Measurements from ENCODE around the gene PRR15L.
"Not testable (repeated sequence)": the region's sequence is repeated elsewhere in the genome, so short reads cannot be mapped to it uniquely, and the experiment has no call there.

The PRR15L gene

DNA sequence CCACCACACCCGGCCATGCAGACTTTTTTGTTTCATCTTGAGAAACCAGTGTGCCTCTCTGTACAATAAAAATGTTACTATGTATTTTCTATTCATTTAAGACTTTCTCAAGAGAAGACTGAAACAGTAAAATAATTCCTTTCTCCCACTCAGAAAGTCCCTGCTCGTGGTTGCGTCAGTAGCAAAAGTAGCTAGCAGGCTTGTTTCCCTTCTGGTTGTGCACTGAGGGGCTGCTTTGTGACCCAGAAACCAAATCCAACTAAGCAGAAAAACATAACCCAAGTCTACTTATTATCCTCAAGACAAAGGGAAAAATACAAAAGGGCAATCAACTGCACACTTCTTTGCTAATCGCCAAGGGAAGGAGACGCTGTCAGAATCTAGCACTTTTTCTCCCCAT lies 19.7 kb downstream of the PRR15L start:
- no peak for DNase-seq

DNA sequence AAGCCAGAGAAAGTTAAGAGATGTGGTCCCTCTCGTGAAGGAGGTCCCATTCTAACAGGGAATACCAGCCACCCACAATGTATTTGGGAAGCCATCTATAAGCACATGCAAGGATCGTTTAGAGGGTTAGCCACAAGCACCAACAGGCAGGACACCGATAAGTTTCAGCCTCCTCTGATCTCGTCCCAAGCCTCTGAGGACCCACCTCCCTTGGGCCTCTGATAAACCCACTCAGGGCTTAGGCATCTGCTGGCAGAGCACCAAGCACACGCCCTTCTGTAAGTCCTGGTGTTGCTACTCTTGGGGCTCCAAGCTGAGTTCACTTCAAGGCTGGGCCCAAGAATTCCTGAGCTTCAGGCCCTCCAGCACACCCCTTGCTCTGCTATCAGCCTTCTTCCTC lies 21.7 kb downstream of the PRR15L start:
- Histone ChIP-seq H3K4me3 (ENCODE audit: low read depth, low read length) (no peak overlapping the region), H4K91ac (ENCODE audit: low read depth, low read length) (no peak overlapping the region), H3K36me3 (ENCODE audit: control insufficient read depth in 1 of 2, insufficient read depth in 2 of 2, low read length in 2 of 2) (no peaks in the 10 kb centered on the region), H4K12ac (ENCODE audit: low read depth, low read length) (no peak overlapping the region), H3K9ac (ENCODE audit: low read length) (no peak overlapping the region), H2BK120ac (ENCODE audit: insufficient read depth, low read length, poor library complexity) (no peak overlapping the region), H3K18ac (ENCODE audit: low read length) (no peak overlapping the region), H2BK12ac (ENCODE audit: low read length) (no peak overlapping the region), H3K4ac (ENCODE audit: low read depth, low read length) (no peak overlapping the region), H2AFZ (ENCODE audit: insufficient read depth, low read length, poor library complexity) (no peak overlapping the region), H4K8ac (ENCODE audit: low read depth, low read length) (no peak overlapping the region), H3K27ac (ENCODE audit: low read depth, low read length) (no peak overlapping the region), H3K23ac (ENCODE audit: low read length) (no peak overlapping the region), H3K4me1 (ENCODE audit: control insufficient read depth in 1 of 2, insufficient read depth in 2 of 2, low read length in 2 of 2) (no peaks in the 10 kb centered on the region), H3K27me3 (ENCODE audit: insufficient read depth, low read length) (no peaks in the 10 kb centered on the region), H3K79me1 (ENCODE audit: low read length) (no peaks in the 10 kb centered on the region), H3K79me2 (ENCODE audit: control insufficient read depth, insufficient read depth, low read length, poor library complexity) (no peaks in the 10 kb centered on the region), H2BK5ac (ENCODE audit: low read depth, low read length, poor library complexity) (no peak overlapping the region), H3K9me3 (ENCODE audit: insufficient read depth, low read depth, low read length) (peaks cover 3% of the 10 kb centered on the region), H3K4me2 (ENCODE audit: low read length) (no peak overlapping the region), H3K14ac (ENCODE audit: low read length) (no peak overlapping the region), H2AK5ac (ENCODE audit: low read length) (no peak overlapping the region)
- no peak for DNase-seq
- WGBS (ENCODE audit: extremely low coverage, insufficient coverage, insufficient read length): no CpG with 5 or more reads among the region's 5 CpGs

More for the DNA sequence above, 19.7 kb downstream of the PRR15L start:
- no peak overlapping the region for H3K23ac ChIP-seq (ENCODE audit: low read length)
- no peaks in the 10 kb centered on the region for H3K27me3 ChIP-seq (ENCODE audit: insufficient read depth, low read length)
- H3K9me3 ChIP-seq (ENCODE audit: insufficient read depth, low read depth, low read length): peaks cover 3% of the 10 kb centered on the region
- no peak overlapping the region for H4K12ac ChIP-seq (ENCODE audit: low read depth, low read length)
- WGBS (ENCODE audit: extremely low coverage, insufficient coverage, insufficient read length): no CpG with 5 or more reads among the region's 5 CpGs
- no peak overlapping the region for H4K8ac ChIP-seq (ENCODE audit: low read depth, low read length)
- no peaks in the 10 kb centered on the region for H3K36me3 ChIP-seq (ENCODE audit: control insufficient read depth in 1 of 2, insufficient read depth in 2 of 2, low read length in 2 of 2)
- no peak overlapping the region for H2AK5ac ChIP-seq (ENCODE audit: low read length)
- H3K4ac ChIP-seq (ENCODE audit: low read depth, low read length): no peak overlapping the region
- no peak overlapping the region for H2BK120ac ChIP-seq (ENCODE audit: insufficient read depth, low read length, poor library complexity)
- no peak overlapping the region for H3K4me2 ChIP-seq (ENCODE audit: low read length)
- no peak overlapping the region for H2BK12ac ChIP-seq (ENCODE audit: low read length)
- H2AFZ ChIP-seq (ENCODE audit: insufficient read depth, low read length, poor library complexity): no peak overlapping the region
- no peak overlapping the region for H3K14ac ChIP-seq (ENCODE audit: low read length)
- H3K4me3 ChIP-seq (ENCODE audit: low read depth, low read length): no peak overlapping the region
- no peaks in the 10 kb centered on the region for H3K79me2 ChIP-seq (ENCODE audit: control insufficient read depth, insufficient read depth, low read length, poor library complexity)
- no peak overlapping the region for H3K27ac ChIP-seq (ENCODE audit: low read depth, low read length)
- H3K9ac ChIP-seq (ENCODE audit: low read length): no peak overlapping the region
- H2BK5ac ChIP-seq (ENCODE audit: low read depth, low read length, poor library complexity): no peak overlapping the region
- peaks cover 3% of the 10 kb centered on the region for H3K79me1 ChIP-seq (ENCODE audit: low read length)
- no peak overlapping the region for H4K91ac ChIP-seq (ENCODE audit: low read depth, low read length)
- H3K4me1 ChIP-seq (ENCODE audit: control insufficient read depth in 1 of 2, insufficient read depth in 2 of 2, low read length in 2 of 2): peaks cover 0 to 8% of the 10 kb centered on the region in 2 experiments
- H3K18ac ChIP-seq (ENCODE audit: low read length): no peak overlapping the region

- H2AK5ac ChIP-seq (ENCODE audit: low read length); H3K4me3 ChIP-seq (ENCODE audit: low read depth, low read length); H3K4me1 ChIP-seq (ENCODE audit: control insufficient read depth in 1 of 2, insufficient read depth in 2 of 2, low read length in 2 of 2); H2BK12ac ChIP-seq (ENCODE audit: low read length); H3K27ac ChIP-seq (ENCODE audit: low read depth, low read length); H3K4me2 ChIP-seq (ENCODE audit: low read length); H3K18ac ChIP-seq (ENCODE audit: low read length); H4K12ac ChIP-seq (ENCODE audit: low read depth, low read length); DNase-seq; H2BK120ac ChIP-seq (ENCODE audit: insufficient read depth, low read length, poor library complexity); H3K36me3 ChIP-seq (ENCODE audit: control insufficient read depth in 1 of 2, insufficient read depth in 2 of 2, low read length in 2 of 2); H3K14ac ChIP-seq (ENCODE audit: low read length); H3K79me1 ChIP-seq (ENCODE audit: low read length); H3K9ac ChIP-seq (ENCODE audit: low read length); H3K79me2 ChIP-seq (ENCODE audit: control insufficient read depth, insufficient read depth, low read length, poor library complexity); H4K91ac ChIP-seq (ENCODE audit: low read depth, low read length); H2AFZ ChIP-seq (ENCODE audit: insufficient read depth, low read length, poor library complexity); H3K4ac ChIP-seq (ENCODE audit: low read depth, low read length); H3K27me3 ChIP-seq (ENCODE audit: insufficient read depth, low read length); H3K9me3 ChIP-seq (ENCODE audit: insufficient read depth, low read depth, low read length); H3K23ac ChIP-seq (ENCODE audit: low read length); H2BK5ac ChIP-seq (ENCODE audit: low read depth, low read length, poor library complexity); H4K8ac ChIP-seq (ENCODE audit: low read depth, low read length): not testable (repeated sequence)
- WGBS (ENCODE audit: extremely low coverage, insufficient coverage, insufficient read length): no CpG with 5 or more reads among the region's 3 CpGs
Measured at GRCh38 chr17:47935468-47935867, 22.2 kb downstream of the PRR15L start.

GRCh38 chr17:47934856-47935255 lies 22.8 kb downstream of the PRR15L start:
- Histone ChIP-seq H3K27ac (ENCODE audit: low read depth, low read length) (no peak overlapping the region), H3K14ac (ENCODE audit: low read length) (no peak overlapping the region), H3K18ac (ENCODE audit: low read length) (no peak overlapping the region), H3K4ac (ENCODE audit: low read depth, low read length) (no peak overlapping the region), H3K79me1 (ENCODE audit: low read length) (no peaks in the 10 kb centered on the region), H3K4me3 (ENCODE audit: low read depth, low read length) (no peak overlapping the region), H3K9ac (ENCODE audit: low read length) (no peak overlapping the region), H3K23ac (ENCODE audit: low read length) (no peak overlapping the region), H3K4me2 (ENCODE audit: low read length) (no peak overlapping the region), H2BK5ac (ENCODE audit: low read depth, low read length, poor library complexity) (no peak overlapping the region), H3K36me3 (ENCODE audit: control insufficient read depth in 1 of 2, insufficient read depth in 2 of 2, low read length in 2 of 2) (peaks cover 0 to 2% of the 10 kb centered on the region in 2 experiments), H3K4me1 (ENCODE audit: control insufficient read depth in 1 of 2, insufficient read depth in 2 of 2, low read length in 2 of 2) (no peaks in the 10 kb centered on the region), H2BK12ac (ENCODE audit: low read length) (no peak overlapping the region), H3K27me3 (ENCODE audit: insufficient read depth, low read length) (no peaks in the 10 kb centered on the region), H2AFZ (ENCODE audit: insufficient read depth, low read length, poor library complexity) (no peak overlapping the region), H4K12ac (ENCODE audit: low read depth, low read length) (no peak overlapping the region), H3K79me2 (ENCODE audit: control insufficient read depth, insufficient read depth, low read length, poor library complexity) (no peaks in the 10 kb centered on the region), H4K91ac (ENCODE audit: low read depth, low read length) (no peak overlapping the region), H2AK5ac (ENCODE audit: low read length) (no peak overlapping the region), H4K8ac (ENCODE audit: low read depth, low read length) (no peak overlapping the region), H3K9me3 (ENCODE audit: insufficient read depth, low read depth, low read length) (peaks cover 3% of the 10 kb centered on the region), H2BK120ac (ENCODE audit: insufficient read depth, low read length, poor library complexity) (no peak overlapping the region)
- no CpG with 5 or more reads among the region's 1 CpG for WGBS (ENCODE audit: extremely low coverage, insufficient coverage, insufficient read length)
- DNase-seq: no peak

Data from trophoblast cell (in vitro differentiated cells and primary cell).